ENCODE results near the gene ASIC4. TPM values are rescaled to one million over a fixed set of nuclear protein-coding genes. Genes with fewer than 3 reads are reported as not detected.
A peak's percentile ranks its signal among the peaks of the same experiment; 100 is the strongest.

ASIC4 gene
- total and polyA plus RNA-seq, 12 donors = 0.15 to 0.43 (median 0.20) TPM; not detected in 7

GRCh38 chr2:219467736-219468075 lies 46.6 kb upstream of the ASIC4 start:
- no peak for DNase-seq
- 69 to 72% methylated on average over 2 of the region's 2 CpGs for WGBS, 2 donors
- Histone ChIP-seq H3K4me3 (no peak overlapping the region), H3K27ac (peak overlapping the region in 3 of 10 donors; percentile 39 to 78 (median 63)), H3K9me3 (no peaks in the 10 kb centered on the region), H3K4me1 (peaks cover 0 to 81% (median 31%) of the 10 kb centered on the region in 9 donors), H3K27me3 (no peaks in the 10 kb centered on the region), H3K36me3 (peaks cover 0 to 42% (median 0%) of the 10 kb centered on the region in 9 donors)
- TF ChIP-seq CTCF (IDR thresholded peaks at IDR 0.05) = no peak
- intact Hi-C loops (cut with DNase I) = no loop called here
- no peak for ATAC-seq

- Histone ChIP-seq H3K9me3 (no peaks in the 10 kb centered on the region), H3K27me3 (no peaks in the 10 kb centered on the region), H3K36me3 (peaks cover 0 to 49% (median 0%) of the 10 kb centered on the region in 9 donors), H3K4me1 (peaks cover 0 to 78% (median 31%) of the 10 kb centered on the region in 9 donors), H3K4me3 (no peak overlapping the region), H3K27ac (peak overlapping the region in 6 of 10 donors; percentile 9 to 78 (median 54))
- no peak for DNase-seq
- WGBS, 2 donors = 88 to 89% methylated on average over 23 of the region's 23 CpGs
- peak in 3 of 8 donors; percentile 0 to 4 (median 3) for ATAC-seq
- intact Hi-C loops (cut with DNase I) = no loop called here
- TF ChIP-seq CTCF (IDR thresholded peaks at IDR 0.05) = no peak
Observed at GRCh38 chr2:219468410-219469185, 45.7 kb upstream of the ASIC4 start.

GRCh38 chr2:219469186-219469724 lies 45.0 kb upstream of the ASIC4 start:
- peaks cover 0 to 72% (median 30%) of the 10 kb centered on the region in 9 donors for H3K4me1 ChIP-seq

More at GRCh38 chr2:219469186-219469724, 45.0 kb upstream of the ASIC4 start:
- peak in 1 of 2 donors; percentile 31 for DNase-seq
- intact Hi-C loops (cut with DNase I) = no loop called here
- peak in 6 of 8 donors; percentile 28 to 72 (median 62) for ATAC-seq
- Histone ChIP-seq H3K27ac (peak overlapping the region in 8 of 10 donors; percentile 9 to 78 (median 40)), H3K27me3 (no peaks in the 10 kb centered on the region), H3K4me3 (no peak overlapping the region), H3K9me3 (no peaks in the 10 kb centered on the region), H3K36me3 (peaks cover 0 to 51% (median 0%) of the 10 kb centered on the region in 9 donors)
- TF ChIP-seq CTCF (IDR thresholded peaks at IDR 0.05) = no peak
- 74 to 87% methylated on average over 16 of the region's 16 CpGs for WGBS, 2 donors
